ENCODE data around the gene DPF3.

DPF3 gene

DNA sequence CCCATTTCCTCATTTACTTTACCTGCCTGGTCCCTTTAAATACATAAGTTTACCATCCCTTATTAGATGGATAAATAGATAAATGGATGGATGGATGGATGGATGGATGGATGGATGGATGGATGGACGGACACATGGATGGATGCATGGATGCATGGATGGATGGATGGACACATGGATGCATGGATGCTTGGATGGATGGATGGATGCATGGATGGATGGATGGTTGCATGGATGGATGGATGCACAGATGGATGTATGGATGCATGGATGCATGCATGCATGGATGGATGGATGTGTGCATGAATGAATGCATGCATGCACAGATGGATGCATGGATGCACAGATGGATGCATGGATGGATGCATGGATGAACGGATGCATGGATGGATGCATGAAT, 93.6 kb downstream of the DPF3 start:
- no peak for DNase-seq (ENCODE audit: low read depth)

DNA sequence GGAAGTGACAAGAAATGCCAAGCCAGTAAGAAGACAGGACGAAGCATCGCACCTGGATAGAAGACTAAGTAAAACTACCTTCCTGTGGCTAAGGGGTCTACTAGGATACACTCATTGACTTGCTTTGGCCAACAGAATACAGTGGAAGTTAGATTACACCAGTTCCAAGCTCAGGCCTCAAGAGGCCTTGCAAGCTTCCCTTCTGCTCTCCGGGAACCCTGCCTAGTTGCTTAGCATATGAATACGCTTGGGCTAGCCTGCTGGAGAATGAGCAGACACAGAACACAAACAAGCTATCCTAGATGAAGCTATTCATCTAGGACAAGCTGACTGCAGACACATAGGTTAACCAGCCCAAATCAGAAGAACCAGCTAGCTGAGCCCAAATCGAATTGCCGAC, 97.0 kb downstream of the DPF3 start:
- no peak for DNase-seq (ENCODE audit: low read depth)

GRCh38 chr14:72793156-72793939, 100.6 kb downstream of the DPF3 start:
- DNase-seq (ENCODE audit: low read depth), result no peak

- no peak for DNase-seq (ENCODE audit: low read depth)
Observed at GRCh38 chr14:72792051-72792788, 101.7 kb downstream of the DPF3 start.

GRCh38 chr14:72790887-72791566, 102.9 kb downstream of the DPF3 start:
- DNase-seq (ENCODE audit: low read depth), result no peak

GRCh38 chr14:72788972-72789728, 104.8 kb downstream of the DPF3 start:
- DNase-seq (ENCODE audit: low read depth), result no peak

- no peak for DNase-seq (ENCODE audit: low read depth)
Observed at GRCh38 chr14:72788255-72788654, 105.6 kb downstream of the DPF3 start.

- no peak for DNase-seq (ENCODE audit: low read depth)
Observed at GRCh38 chr14:72787841-72788240, 106.1 kb downstream of the DPF3 start.

DNA sequence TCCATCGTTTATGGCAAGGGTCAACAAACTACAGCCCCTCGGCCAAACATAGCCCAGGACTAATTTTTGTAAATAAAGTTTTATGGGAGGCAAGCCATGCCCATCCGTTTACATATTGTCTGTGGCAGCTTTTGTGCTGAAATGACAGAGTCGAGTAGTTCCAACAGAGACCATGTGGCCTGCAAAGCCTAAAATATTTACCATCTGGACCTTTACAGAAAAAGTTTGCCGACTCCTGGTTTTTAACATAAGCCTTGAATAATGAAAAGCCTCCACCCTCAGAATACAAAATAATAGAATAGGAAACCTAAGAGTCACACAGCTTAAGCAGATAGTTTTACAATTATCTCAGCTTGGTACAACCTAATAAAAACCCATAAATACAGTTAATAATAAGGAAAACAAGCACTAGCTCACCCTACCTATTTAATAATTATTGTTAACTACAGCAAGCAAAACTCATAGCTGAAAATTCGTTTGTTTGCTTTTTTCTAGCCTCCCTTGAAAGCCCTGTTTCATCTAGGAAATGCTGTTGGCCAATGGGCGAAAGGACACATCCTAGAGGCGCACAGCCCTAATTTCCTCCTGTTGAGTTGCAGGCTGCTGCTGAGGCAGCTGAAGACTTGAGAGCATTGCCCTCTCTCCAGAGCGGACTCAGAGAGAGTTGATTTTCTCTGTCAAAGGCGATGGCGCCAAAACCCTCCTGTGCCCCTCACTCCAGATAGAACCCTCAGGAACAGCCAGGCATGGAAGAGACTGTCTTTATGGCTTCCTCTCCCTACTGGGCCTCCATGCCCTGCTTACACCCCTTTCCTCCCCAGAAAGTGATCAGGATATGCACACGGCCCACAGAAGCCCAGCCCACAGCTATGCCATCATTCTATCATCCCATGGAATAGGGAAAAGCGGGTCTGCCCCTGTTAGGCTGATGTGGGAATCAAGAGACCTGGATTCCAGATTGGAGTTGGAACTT, 107.2 kb downstream of the DPF3 start:
- DNase-seq (ENCODE audit: low read depth), result no peak

DNA sequence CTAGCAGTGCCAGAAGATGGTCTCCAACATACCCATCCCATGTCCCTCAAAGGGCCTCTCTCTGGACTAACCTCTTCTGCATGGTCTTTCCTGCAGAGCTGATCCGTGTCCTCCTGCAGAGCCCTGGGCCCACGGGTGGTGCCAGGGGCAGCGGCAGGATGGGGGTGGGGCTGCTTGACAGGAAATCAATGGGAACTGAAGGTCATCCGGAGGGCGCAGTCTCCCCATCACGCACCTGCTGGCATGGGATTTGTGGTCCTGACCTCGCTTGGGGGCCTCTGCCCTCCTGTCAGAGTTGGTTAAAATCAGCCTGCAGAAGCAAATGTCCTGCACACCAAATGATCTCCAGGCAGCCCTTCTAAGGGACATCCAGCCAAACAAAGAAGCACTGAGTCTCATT, 110.2 kb downstream of the DPF3 start:
- DNase-seq (ENCODE audit: low read depth), result no peak

GRCh38 chr14:72782817-72783216, 111.1 kb downstream of the DPF3 start:
- DNase-seq (ENCODE audit: low read depth), result no peak

DNA sequence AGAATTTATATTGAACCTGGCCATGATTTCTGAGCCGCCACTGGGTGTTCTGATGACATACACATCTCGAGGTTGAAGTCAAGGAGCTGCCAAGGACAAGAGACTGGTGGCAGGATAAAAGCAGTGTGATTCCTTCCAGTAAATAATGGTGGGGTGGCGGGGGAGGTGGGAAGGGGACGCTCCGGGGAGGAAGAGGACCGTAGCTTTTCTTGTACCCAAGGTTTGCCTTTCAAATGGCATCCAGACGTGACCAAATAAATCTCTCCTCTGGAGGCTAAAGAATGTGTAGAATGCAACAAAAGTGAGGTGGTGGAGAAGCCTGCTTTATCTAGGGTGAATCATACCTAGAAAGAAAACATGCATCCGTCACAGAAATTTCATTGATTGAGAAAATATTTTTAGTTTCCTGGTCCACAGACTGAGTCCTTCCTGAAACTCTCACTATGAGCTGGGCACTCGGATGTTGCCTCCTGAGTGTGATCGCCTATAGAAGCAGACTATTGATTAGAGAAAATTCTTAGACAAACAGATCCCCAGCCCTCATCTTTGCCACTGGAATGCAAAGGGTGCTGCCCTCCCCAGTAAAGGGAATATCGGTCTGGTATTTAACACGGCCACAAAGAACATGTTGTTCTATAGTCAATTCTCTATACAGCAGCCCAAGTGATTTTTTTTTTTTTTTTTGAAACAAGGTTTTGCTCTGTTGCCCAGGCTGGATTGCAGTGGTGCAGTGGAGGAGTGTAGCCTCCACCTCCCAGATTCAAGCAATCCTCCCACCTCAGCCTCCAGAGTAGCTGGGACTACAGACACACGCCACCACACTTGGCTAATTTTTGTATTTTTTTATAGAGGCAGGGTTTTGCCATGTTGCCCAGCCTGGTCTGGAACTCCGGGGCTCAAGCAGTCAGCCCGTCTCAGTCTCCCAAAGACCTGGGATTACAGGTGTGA, 112.1 kb downstream of the DPF3 start:
- peak; percentile 15 for DNase-seq (ENCODE audit: low read depth)

DNA sequence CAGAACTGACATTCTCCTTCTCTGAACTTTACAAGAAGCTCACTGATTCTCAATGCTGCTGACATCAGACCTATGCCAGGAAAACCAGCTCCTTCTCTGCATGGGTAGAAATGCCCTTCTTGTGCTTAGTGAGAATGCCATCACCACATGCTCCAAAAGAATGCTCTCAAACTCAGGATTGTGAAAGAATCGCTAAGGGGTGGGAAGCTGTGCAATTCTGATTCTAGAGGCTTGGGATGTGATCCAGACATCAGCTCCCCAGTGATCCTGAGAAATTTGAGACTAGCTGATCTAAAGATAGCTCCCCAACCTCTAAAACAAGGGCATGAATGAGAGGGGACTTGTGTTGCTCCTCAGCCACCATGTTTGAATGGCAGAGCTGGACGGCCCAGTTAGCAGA, 113.2 kb downstream of the DPF3 start:
- peak; percentile 64 for DNase-seq (ENCODE audit: low read depth)

GRCh38 chr14:72779679-72780078, 114.2 kb downstream of the DPF3 start:
- no peak for DNase-seq (ENCODE audit: low read depth)

- DNase-seq (ENCODE audit: low read depth), result no peak
Observed at GRCh38 chr14:72777636-72778035, 116.3 kb downstream of the DPF3 start.

DNA sequence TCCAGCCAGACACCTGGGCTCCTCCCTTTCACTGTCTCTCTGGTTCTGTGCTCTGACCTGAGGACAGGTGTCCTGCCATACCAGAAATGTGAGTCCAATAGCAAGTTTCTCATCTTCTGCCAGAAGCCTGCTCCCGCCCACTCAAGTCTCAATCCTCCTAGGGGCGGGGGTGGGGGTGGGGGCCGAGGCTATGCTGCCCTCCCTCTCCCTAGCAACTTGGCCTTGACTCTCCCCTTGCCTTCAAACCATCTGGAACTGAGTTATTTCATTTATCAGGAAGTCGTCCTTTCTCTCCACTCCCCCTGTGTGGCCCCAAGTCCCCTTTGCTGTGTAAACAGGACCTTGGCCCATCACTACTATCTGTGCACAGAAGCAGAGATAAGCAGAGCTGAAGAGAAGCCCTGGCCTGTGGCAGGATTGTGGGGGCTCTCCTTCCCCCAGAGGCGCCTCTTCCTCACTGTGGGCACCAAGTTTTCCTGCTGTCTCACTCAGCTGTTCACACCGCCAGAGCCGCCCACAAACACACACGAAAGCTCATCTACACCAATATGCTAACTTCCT, 117.1 kb downstream of the DPF3 start:
- no peak for DNase-seq (ENCODE audit: low read depth)

DNA sequence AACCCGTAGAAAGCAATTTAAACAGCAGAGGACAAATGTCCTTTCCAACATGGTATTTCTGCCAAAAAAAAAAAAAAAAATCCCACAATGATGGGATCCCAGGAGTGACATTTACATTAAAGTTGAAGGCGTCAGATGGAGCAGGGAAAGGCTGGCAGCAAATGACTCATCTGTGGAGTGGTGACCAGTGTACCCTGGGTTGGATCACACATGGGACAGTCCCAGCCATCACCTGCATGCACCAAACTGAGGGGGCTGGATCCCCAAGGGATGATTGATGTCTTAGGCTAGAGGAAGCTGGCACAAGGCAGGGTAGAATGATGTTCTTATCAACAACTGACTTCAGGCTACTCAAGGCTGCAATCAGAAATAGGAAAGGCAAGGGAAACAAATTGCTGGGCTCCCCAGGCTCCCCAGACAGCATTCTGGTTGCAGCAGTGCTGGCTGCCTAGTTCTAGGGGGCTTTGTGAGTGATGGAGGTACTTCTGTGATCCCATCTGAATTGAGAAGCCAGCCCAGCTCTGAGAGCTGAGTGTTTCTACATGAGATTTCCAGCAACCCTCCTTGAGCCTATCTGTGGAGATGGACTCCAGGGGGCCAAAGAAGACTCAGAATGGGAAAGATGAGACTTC, 117.9 kb downstream of the DPF3 start:
- DNase-seq (ENCODE audit: low read depth), result no peak

GRCh38 chr14:72774894-72775620, 118.8 kb downstream of the DPF3 start:
- no peak for DNase-seq (ENCODE audit: low read depth)

Data from stromal cell of bone marrow (primary cell).